Measurements from ENCODE around the gene ENO1. TPM values are rescaled to one million over a fixed set of nuclear protein-coding genes. Genes with fewer than 3 reads are reported as not detected.
A peak's percentile ranks its signal among the peaks of the same experiment; 100 is the strongest.
"Not testable (repeated sequence)": the region's sequence is repeated elsewhere in the genome, so short reads cannot be mapped to it uniquely, and the experiment has no call there.

The ENO1 gene
- total RNA-seq, 2 experiments from 2014 or later: 2,453 to 2,472 TPM

- POLR2A ChIA-PET: interaction anchor here (1.2 to 2.2 kb wide), 2 partner anchors 11 to 30 kb away, joined by 4 to 17 read pairs; no protein-coding TSS in a partner anchor
These were observed 12.9 kb upstream of the ENO1 start for GRCh38 chr1:8891401-8891800.

GRCh38 chr1:8889925-8890785, 11.7 kb upstream of the ENO1 start:
- Mint-ChIP-seq H3K4me1 (peaks cover 8% of the 10 kb centered on the region), H3K9me3 (no peaks in the 10 kb centered on the region), H3K27me3 (peaks cover 4% of the 10 kb centered on the region), H3K36me3 (ENCODE audit: low read depth) (no peaks in the 10 kb centered on the region), H3K4me3 (no peak overlapping the region), H3K27ac (no peak overlapping the region)
- POLR2A ChIA-PET: no interaction called here
- DNase-seq: no peak
- CTCF ChIA-PET: interaction anchor here (1.3 kb wide), 1 partner anchor 115 kb away, joined by 3 read pairs; no protein-coding TSS in a partner anchor

More at GRCh38 chr1:8891401-8891800, 12.9 kb upstream of the ENO1 start:
- no peaks in the 10 kb centered on the region for H3K36me3 Mint-ChIP-seq (ENCODE audit: low read depth)
- H3K27ac Mint-ChIP-seq: no peak overlapping the region
- H3K27me3 Mint-ChIP-seq: peaks cover 4% of the 10 kb centered on the region
- no peaks in the 10 kb centered on the region for H3K9me3 Mint-ChIP-seq
- no peak for DNase-seq
- CTCF ChIA-PET: interaction anchor here (1.3 kb wide), 1 partner anchor 114 kb away, joined by 3 read pairs; no protein-coding TSS in a partner anchor
- no peak overlapping the region for H3K4me3 Mint-ChIP-seq
- peaks cover 5% of the 10 kb centered on the region for H3K4me1 Mint-ChIP-seq

- ChIA-PET CTCF (no interaction called here), POLR2A (interaction anchor here (1.2 kb wide), 2 partner anchors 10 to 30 kb away, joined by 3 read pairs; no protein-coding TSS in a partner anchor)
- Mint-ChIP-seq H3K27me3 (peaks cover 4% of the 10 kb centered on the region), H3K4me3 (no peak overlapping the region), H3K36me3 (ENCODE audit: low read depth) (no peaks in the 10 kb centered on the region), H3K4me1 (peaks cover 6% of the 10 kb centered on the region), H3K27ac (no peak overlapping the region), H3K9me3 (no peaks in the 10 kb centered on the region)
- DNase-seq: no peak
These were observed 10.8 kb upstream of the ENO1 start for GRCh38 chr1:8889103-8889846.

- DNase-seq: no peak
- no peaks in the 10 kb centered on the region for H3K9me3 Mint-ChIP-seq
- H3K36me3 Mint-ChIP-seq (ENCODE audit: low read depth): no peaks in the 10 kb centered on the region
- no peak overlapping the region for H3K27ac Mint-ChIP-seq
- peaks cover 4% of the 10 kb centered on the region for H3K27me3 Mint-ChIP-seq
- H3K4me1 Mint-ChIP-seq: peaks cover 2% of the 10 kb centered on the region
- ChIA-PET POLR2A (interaction anchor here (1.3 to 2.4 kb wide), 2 partner anchors 8 to 12 kb away, joined by 4 to 10 read pairs; partner anchors contain the start of gene ENO1), CTCF (interaction anchor here (0.6 kb wide), 1 partner anchor 256 kb away, joined by 3 read pairs; no protein-coding TSS in a partner anchor)
- no peak overlapping the region for H3K4me3 Mint-ChIP-seq
These were observed 8.1 kb upstream of the ENO1 start for GRCh38 chr1:8886589-8886988.

- H3K27ac Mint-ChIP-seq, H3K4me3 Mint-ChIP-seq: not testable (repeated sequence)
- CTCF ChIA-PET: interaction anchor here (0.6 kb wide), 1 partner anchor 256 kb away, joined by 3 read pairs; no protein-coding TSS in a partner anchor
These were observed 7.6 kb upstream of the ENO1 start for GRCh38 chr1:8886031-8886524.

GRCh38 chr1:8884105-8884504, 5.6 kb upstream of the ENO1 start:
- POLR2A ChIA-PET: interaction anchor here (7.9 kb wide), 1 partner anchor 21 kb away, joined by 221 read pairs; no protein-coding TSS in a partner anchor
- H3K4me3 Mint-ChIP-seq, H3K27ac Mint-ChIP-seq, H3K27me3 Mint-ChIP-seq, CTCF ChIA-PET, H3K9me3 Mint-ChIP-seq, DNase-seq: not testable (repeated sequence)
- H3K4me1 Mint-ChIP-seq: peaks cover 20% of the 10 kb centered on the region
- peaks cover 10% of the 10 kb centered on the region for H3K36me3 Mint-ChIP-seq (ENCODE audit: low read depth)

More at GRCh38 chr1:8886031-8886524, 7.6 kb upstream of the ENO1 start:
- DNase-seq; H3K9me3 Mint-ChIP-seq; H3K4me1 Mint-ChIP-seq; H3K27me3 Mint-ChIP-seq; H3K36me3 Mint-ChIP-seq (ENCODE audit: low read depth): not testable (repeated sequence)
- POLR2A ChIA-PET: interaction anchor here (1.3 to 2.4 kb wide), 2 partner anchors 8 to 12 kb away, joined by 4 to 10 read pairs; partner anchors contain the start of gene ENO1

GRCh38 chr1:8883491-8883890, 5.0 kb upstream of the ENO1 start:
- H3K9me3 Mint-ChIP-seq: no peaks in the 10 kb centered on the region
- H3K4me1 Mint-ChIP-seq: peaks cover 20% of the 10 kb centered on the region
- H3K36me3 Mint-ChIP-seq (ENCODE audit: low read depth): peaks cover 11% of the 10 kb centered on the region
- POLR2A ChIA-PET: interaction anchor here (7.9 kb wide), 1 partner anchor 20 kb away, joined by 221 read pairs; no protein-coding TSS in a partner anchor
- DNase-seq: no peak
- H3K4me3 Mint-ChIP-seq: no peak overlapping the region
- H3K27me3 Mint-ChIP-seq: no peaks in the 10 kb centered on the region
- CTCF ChIA-PET: interaction anchor here (1.0 to 1.6 kb wide), 2 partner anchors 9 to 104 kb away, joined by 3 read pairs; no protein-coding TSS in a partner anchor
- no peak overlapping the region for H3K27ac Mint-ChIP-seq

GRCh38 chr1:8879922-8880676, 1.6 kb upstream of the ENO1 start:
- peak overlapping the region; percentile 82 for H3K4me3 Mint-ChIP-seq
- CTCF ChIA-PET: interaction anchor here (0.7 to 3.7 kb wide), 14 partner anchors 12 to 124 kb away, joined by 3 to 27 read pairs (median 4); no protein-coding TSS in a partner anchor

GRCh38 chr1:8879464-8879921, 1.0 kb upstream of the ENO1 start:
- Mint-ChIP-seq H3K27me3 (no peaks in the 10 kb centered on the region), H3K9me3 (no peaks in the 10 kb centered on the region), H3K4me3 (peak overlapping the region; percentile 82), H3K4me1 (peaks cover 37% of the 10 kb centered on the region), H3K36me3 (ENCODE audit: low read depth) (peaks cover 49% of the 10 kb centered on the region), H3K27ac (peak overlapping the region; percentile 95)
- ChIA-PET POLR2A (interaction anchor here (0.8 to 7.9 kb wide), 26 partner anchors 8 to 836 kb away, joined by 3 to 221 read pairs (median 6); partner anchors contain the start of genes CA6 and RERE), CTCF (interaction anchor here (0.9 to 3.7 kb wide), 10 partner anchors 13 to 125 kb away, joined by 3 to 27 read pairs (median 6); no protein-coding TSS in a partner anchor)
- DNase-seq: no peak

More at GRCh38 chr1:8879922-8880676, 1.6 kb upstream of the ENO1 start:
- Mint-ChIP-seq H3K9me3 (no peaks in the 10 kb centered on the region), H3K27me3 (no peaks in the 10 kb centered on the region), H3K36me3 (ENCODE audit: low read depth) (peaks cover 43% of the 10 kb centered on the region), H3K4me1 (peaks cover 31% of the 10 kb centered on the region), H3K27ac (peak overlapping the region; percentile 95)
- DNase-seq: peak; percentile 76
- POLR2A ChIA-PET: interaction anchor here (0.8 to 7.9 kb wide), 17 partner anchors 8 to 749 kb away, joined by 3 to 221 read pairs (median 11); partner anchors contain the start of gene CA6

- peak; percentile 99 for DNase-seq
- ChIA-PET CTCF (interaction anchor here (1.0 to 3.7 kb wide), 10 partner anchors 17 to 126 kb away, joined by 3 to 27 read pairs (median 5); no protein-coding TSS in a partner anchor), POLR2A (interaction anchor here (0.6 to 7.9 kb wide), 34 partner anchors 8 to 836 kb away, joined by 3 to 221 read pairs (median 6); partner anchors contain the start of genes CA6 and RERE)
- Mint-ChIP-seq H3K4me1 (peaks cover 42% of the 10 kb centered on the region), H3K4me3 (peak overlapping the region; percentile 99), H3K27ac (peak overlapping the region; percentile 99), H3K27me3 (no peaks in the 10 kb centered on the region), H3K9me3 (no peaks in the 10 kb centered on the region), H3K36me3 (ENCODE audit: low read depth) (peaks cover 54% of the 10 kb centered on the region)
These were observed 395 bp upstream of the ENO1 start for GRCh38 chr1:8878698-8879463.

- H3K4me3 Mint-ChIP-seq: peak overlapping the region; percentile 99
- DNase-seq: no peak
- peaks cover 70% of the 10 kb centered on the region for H3K4me1 Mint-ChIP-seq
- ChIA-PET POLR2A (interaction anchor here (0.6 to 7.9 kb wide), 4 partner anchors 13 to 148 kb away, joined by 3 to 221 read pairs (median 26); partner anchors contain the start of gene RERE), CTCF (no interaction called here)
- H3K9me3 Mint-ChIP-seq: no peaks in the 10 kb centered on the region
- no peaks in the 10 kb centered on the region for H3K27me3 Mint-ChIP-seq
- H3K36me3 Mint-ChIP-seq (ENCODE audit: low read depth): peaks cover 82% of the 10 kb centered on the region
- H3K27ac Mint-ChIP-seq: peak overlapping the region; percentile 99
These were observed 2.4 kb downstream of the ENO1 start for GRCh38 chr1:8876087-8876486.

Data from activated CD4-positive, alpha-beta memory T cell treated with anti-CD3 and anti-CD28 coated beads, Interleukin-2, amount 10 ng/mL, durations not matched to agents 7 days and 5 days (primary cell).